Neural cell (in vitro differentiated cells): ENCODE measurements around the gene MT3. TPM values are rescaled to one million over a fixed set of nuclear protein-coding genes. Genes with fewer than 3 reads are reported as not detected.

Source experiments
- H2AFZ ChIP-seq: fragments of 200-600, 300-800 bp; sonication (generic), shearing (Covaris generic); 2 replicates; pipeline ENCODE4 v1.6.0; 2014; ENCODE audit warnings: low read depth, mild to moderate bottlenecking, antibody characterized with exemption, low read length, moderate library complexity
- H3F3A ChIP-seq: fragments of 200-600 bp; shearing (Covaris generic); 2 replicates; pipeline ENCODE4 v1.6.1; 2016; ENCODE audit warnings: mild to moderate bottlenecking, moderate library complexity, mixed read lengths, antibody characterized with exemption, low read length; ENCODE audit not compliant: insufficient read depth, poor library complexity, severe bottlenecking
- H3K27ac ChIP-seq: fragments of 200-600, 300-800 bp; sonication (generic), shearing (Covaris generic); 2 replicates; pipeline ENCODE4 v1.5.1; 2014; ENCODE audit warnings: mild to moderate bottlenecking, low read length, moderate library complexity
- H3K27me3 ChIP-seq: fragments of 300-800, 200-600 bp; sonication (generic), shearing (Covaris generic); 2 replicates; pipeline ENCODE4 v1.6.0; 2014; ENCODE audit warnings: mild to moderate bottlenecking, low read depth, low read length, moderate library complexity; ENCODE audit not compliant: insufficient read depth
- H3K36me3 ChIP-seq: fragments of 300-800, 200-600 bp; sonication (generic), shearing (Covaris generic); 2 replicates; pipeline ENCODE4 v1.5.1; 2014; ENCODE audit warnings: mild to moderate bottlenecking, antibody characterized with exemption, low read length, moderate library complexity; ENCODE audit not compliant: insufficient read depth
- H3K4me2 ChIP-seq: fragments of 300-800, 200-600 bp; sonication (generic), shearing (Covaris generic); 2 replicates; pipeline ENCODE4 v1.6.0; 2014; ENCODE audit warnings: mild to moderate bottlenecking, low read length
- H3K4me3 ChIP-seq: fragments of 300-800, 200-600 bp; sonication (generic), shearing (Covaris generic); 2 replicates; pipeline ENCODE4 v1.5.1; 2014; ENCODE audit warnings: mild to moderate bottlenecking, low read length, moderate library complexity
- H3K79me2 ChIP-seq: fragments of 200-600 bp; shearing (Covaris generic); replicated peaks from 2 replicates; pipeline ENCODE4 v1.6.0; 2014; ENCODE audit warnings: mild to moderate bottlenecking, low read length, moderate library complexity; ENCODE audit not compliant: insufficient read depth
- H3K9ac ChIP-seq: fragments of 300-800, 200-600 bp; sonication (generic), shearing (Covaris generic); 2 replicates; pipeline ENCODE4 v1.6.1; 2016; ENCODE audit warnings: mild to moderate bottlenecking, low read length, mixed read lengths
- H3K9me2 ChIP-seq: fragments of 200-600 bp; shearing (Covaris generic); 2 replicates; pipeline ENCODE4 v1.6.1; 2016; ENCODE audit warnings: mild to moderate bottlenecking, low read length, mixed read lengths; ENCODE audit not compliant: insufficient read depth
- H3K9me3 ChIP-seq: fragments of 200-600, 300-800 bp; sonication (generic), shearing (Covaris generic); 2 replicates; pipeline ENCODE4 v1.6.1; 2016; ENCODE audit warnings: mild to moderate bottlenecking, mixed run types, low read length, moderate library complexity, mixed read lengths
- H4K20me1 ChIP-seq: fragments of 200-600 bp; shearing (Covaris generic); 2 replicates; pipeline ENCODE4 v1.6.1; 2016; ENCODE audit warnings: mild to moderate bottlenecking, mixed run types; ENCODE audit not compliant: insufficient read depth
- CTCF ChIP-seq: fragments of 450-650 bp; IDR thresholded peaks from 2 replicates; pipeline ENCODE4 v1.5.1; 2014; ENCODE audit warnings: antibody characterized with exemption, mild to moderate bottlenecking, moderate library complexity; ENCODE audit not compliant: poor library complexity, severe bottlenecking
- EP300 ChIP-seq: fragments of 450-650 bp; conservative IDR thresholded peaks from 2 replicates; pipeline ENCODE4 v1.6.1; 2014; ENCODE audit warnings: antibody characterized with exemption, mild to moderate bottlenecking, moderate library complexity; ENCODE audit not compliant: poor library complexity, severe bottlenecking
- EZH2 ChIP-seq: fragments of 200-600, 300-800 bp; shearing (Covaris generic), sonication (generic); IDR thresholded peaks from 2 replicates; pipeline ENCODE4 v1.6.1; 2014; ENCODE audit warnings: antibody characterized with exemption, low read length, borderline replicate concordance, mild to moderate bottlenecking; ENCODE audit not compliant: insufficient read depth, poor library complexity, severe bottlenecking
- MXI1 ChIP-seq: fragments of 450-650 bp; conservative IDR thresholded peaks from 2 replicates; pipeline ENCODE4 v1.6.1; 2014; ENCODE audit warnings: antibody characterized with exemption, mild to moderate bottlenecking; ENCODE audit not compliant: poor library complexity, severe bottlenecking
- POLR2AphosphoS5 ChIP-seq: IDR thresholded peaks from 2 replicates; pipeline ENCODE4 v1.6.1; 2012
- RAD21 ChIP-seq: fragments of 450-650 bp; conservative IDR thresholded peaks from 2 replicates; pipeline ENCODE4 v1.6.1; 2014; ENCODE audit warnings: antibody characterized with exemption, mild to moderate bottlenecking, moderate library complexity
- REST ChIP-seq: IDR thresholded peaks from 2 replicates; pipeline ENCODE4 v1.6.1; 2012; ENCODE audit warnings: borderline replicate concordance
- SMC3 ChIP-seq: fragments of 450-650 bp; conservative IDR thresholded peaks from 2 replicates; pipeline ENCODE4 v1.6.1; 2014; ENCODE audit warnings: antibody characterized with exemption, mild to moderate bottlenecking, moderate library complexity; ENCODE audit not compliant: poor library complexity
- TAF1 ChIP-seq: IDR thresholded peaks from 2 replicates; pipeline ENCODE4 v1.6.1; 2012; ENCODE audit warnings: low read depth
- polyA plus RNA-seq: library from polyadenylated mRNA; depleted of rRNA; stranded (reverse); fragments of >200 nt; gene quantifications from 2 replicates; pipeline ENCODE4 v1.2.3, GENCODE V29; 2014

MT3 gene
- polyA plus RNA-seq, 1 donor from 2014 or later, result 1.9 TPM

- Histone ChIP-seq H4K20me1 (no peaks in the 10 kb centered on the region), H3K4me2 (no peak overlapping the region), H3K9me3 (no peaks in the 10 kb centered on the region), H2AFZ (no peak overlapping the region), H3K9me2 (no peaks in the 10 kb centered on the region), H3F3A (no peaks in the 10 kb centered on the region), H3K9ac (no peak overlapping the region), H3K79me2 (no peaks in the 10 kb centered on the region), H3K27me3 (peaks cover 60% of the 10 kb centered on the region), H3K36me3 (no peaks in the 10 kb centered on the region), H3K4me3 (no peak overlapping the region), H3K27ac (no peak overlapping the region)
- TF ChIP-seq CTCF, result no peak
- no peak for TF ChIP-seq SMC3
- TF ChIP-seq EP300, result no peak
- no peak for TF ChIP-seq TAF1
- no peak for TF ChIP-seq REST
- no peak for TF ChIP-seq POLR2AphosphoS5
- TF ChIP-seq MXI1, result no peak
- no peak for TF ChIP-seq EZH2
- no peak for TF ChIP-seq RAD21
These were observed 20.2 kb downstream of the MT3 start for GRCh38 chr16:56609463-56609921.

- Histone ChIP-seq H3K79me2 (no peaks in the 10 kb centered on the region), H3K27ac (no peak overlapping the region), H3K36me3 (no peaks in the 10 kb centered on the region), H3K9me2 (no peaks in the 10 kb centered on the region), H2AFZ (no peak overlapping the region), H3K4me3 (no peak overlapping the region), H4K20me1 (no peaks in the 10 kb centered on the region), H3K9ac (no peak overlapping the region), H3K4me2 (no peak overlapping the region), H3K9me3 (no peaks in the 10 kb centered on the region), H3K27me3 (peaks cover 62% of the 10 kb centered on the region), H3F3A (no peaks in the 10 kb centered on the region)
- TF ChIP-seq CTCF, result no peak
- TF ChIP-seq SMC3, result no peak
- no peak for TF ChIP-seq POLR2AphosphoS5
- no peak for TF ChIP-seq REST
- no peak for TF ChIP-seq EP300
- TF ChIP-seq MXI1, result no peak
- no peak for TF ChIP-seq RAD21
- no peak for TF ChIP-seq EZH2
- TF ChIP-seq TAF1, result no peak
These were observed 20.8 kb downstream of the MT3 start for GRCh38 chr16:56610017-56610608.
